Measurements from ENCODE around the gene CLCN7.
"Not testable (repeated sequence)": the region's sequence is repeated elsewhere in the genome, so short reads cannot be mapped to it uniquely, and the experiment has no call there.

CLCN7 gene

GRCh38 chr16:1442697-1443096 is 32.1 kb downstream of the CLCN7 start:
- no peak for DNase-seq

- DNase-seq: no peak
These were observed 33.4 kb downstream of the CLCN7 start for GRCh38 chr16:1441391-1441829.

- not testable (repeated sequence) for DNase-seq
These were observed 35.1 kb downstream of the CLCN7 start for GRCh38 chr16:1439699-1440074.

GRCh38 chr16:1439058-1439698 is 35.6 kb downstream of the CLCN7 start:
- no peak for DNase-seq

GRCh38 chr16:1438229-1439057 is 36.4 kb downstream of the CLCN7 start:
- no peak for DNase-seq

GRCh38 chr16:1437606-1438005 is 37.2 kb downstream of the CLCN7 start:
- no peak for DNase-seq

- no peak for DNase-seq
These were observed 38.0 kb downstream of the CLCN7 start for GRCh38 chr16:1436731-1437355.

- DNase-seq: no peak
These were observed 38.7 kb downstream of the CLCN7 start for GRCh38 chr16:1435921-1436697.

- no peak for DNase-seq
These were observed 39.9 kb downstream of the CLCN7 start for GRCh38 chr16:1434644-1435592.

GRCh38 chr16:1433756-1434155 is 41.1 kb downstream of the CLCN7 start:
- no peak for DNase-seq

GRCh38 chr16:1433263-1433560 is 41.6 kb downstream of the CLCN7 start:
- DNase-seq: no peak

GRCh38 chr16:1432388-1433262 is 42.2 kb downstream of the CLCN7 start:
- no peak for DNase-seq

GRCh38 chr16:1431497-1432270 is 43.1 kb downstream of the CLCN7 start:
- no peak for DNase-seq

GRCh38 chr16:1430759-1431496 is 43.9 kb downstream of the CLCN7 start, which contains the start of gene PERCC1:
TSS of gene PERCC1 (plus strand) at chr16:1431078. CDS start at chr16:1432594, 1,516 bp downstream.
- DNase-seq: no peak

GRCh38 chr16:1430214-1430758 is 44.5 kb downstream of the CLCN7 start:
- no peak for DNase-seq

- DNase-seq: no peak
These were observed 45.2 kb downstream of the CLCN7 start for GRCh38 chr16:1429631-1430030.

- no peak for DNase-seq
These were observed 45.8 kb downstream of the CLCN7 start for GRCh38 chr16:1429012-1429411.

- peak; percentile 8 for DNase-seq
These were observed 46.3 kb downstream of the CLCN7 start for GRCh38 chr16:1428511-1428910.

All from GF-D8 (cell line).